Left ventricle myocardium inferior (tissue), 1 donor: ENCODE measurements around the gene MIX23. TPM values are rescaled to one million over a fixed set of nuclear protein-coding genes. Genes with fewer than 3 reads are reported as not detected.

ENCODE experiments used
- DNase-seq: peaks from one replicate; pipeline ENCODE4 v3.0.0-alpha.2; 2020
- H3K27ac ChIP-seq: fragments of 200-600 bp; replicated peaks from 2 replicates; pipeline ENCODE4 v1.8.0; 2021
- H3K27me3 ChIP-seq: fragments of 200-600 bp; 2 replicates; pipeline ENCODE4 v1.8.0; 2021; ENCODE audit warnings: low read depth
- H3K36me3 ChIP-seq: fragments of 200-600 bp; 2 replicates; pipeline ENCODE4 v1.8.0; 2021
- H3K4me1 ChIP-seq: fragments of 200-600 bp; 2 replicates; pipeline ENCODE4 v1.8.0; 2021
- H3K4me3 ChIP-seq: fragments of 200-600 bp; 2 replicates; pipeline ENCODE4 v1.8.0; 2021; ENCODE audit warnings: mild to moderate bottlenecking, moderate library complexity
- H3K9me3 ChIP-seq: fragments of 200-600 bp; replicated peaks from 2 replicates; pipeline ENCODE4 v1.8.0; 2021
- intact Hi-C: fragments of 100-400 bp; cut with micrococcal nuclease; formaldehyde crosslinking; loops from one replicate; pipeline ENCODE4 v1.11.0; 2022
- total RNA-seq: library from RNA; stranded (reverse); fragmentation: NEBNext Ultra II Directional; extraction: Animal tissue kit (Norgen Biotek cat#: 25700); gene quantifications from one replicate; pipeline ENCODE4 v1.2.1, GENCODE V29; 2021
- TF ChIP-seq, protein P1 (sequence below): fragments of 200-600 bp; IDR thresholded peaks from 2 replicates; pipeline ENCODE4 v1.8.0; 2021; ENCODE audit warnings: antibody characterized with exemption, mild to moderate bottlenecking, borderline replicate concordance
- donor health status: DM: no; HTN: yes; CAD: no; lungs with severe emphysema.

MIX23 gene
- total RNA-seq, 1 donor from 2014 or later = 32.7 TPM

- Histone ChIP-seq H3K9me3 (no peaks in the 10 kb centered on the region), H3K4me3 (no peak overlapping the region), H3K27ac (no peak overlapping the region), H3K36me3 (peaks cover 87% of the 10 kb centered on the region), H3K4me1 (no peaks in the 10 kb centered on the region), H3K27me3 (no peaks in the 10 kb centered on the region)
- intact Hi-C loops = no loop called here
- no peak for DNase-seq
- TF ChIP-seq, protein P1, sequence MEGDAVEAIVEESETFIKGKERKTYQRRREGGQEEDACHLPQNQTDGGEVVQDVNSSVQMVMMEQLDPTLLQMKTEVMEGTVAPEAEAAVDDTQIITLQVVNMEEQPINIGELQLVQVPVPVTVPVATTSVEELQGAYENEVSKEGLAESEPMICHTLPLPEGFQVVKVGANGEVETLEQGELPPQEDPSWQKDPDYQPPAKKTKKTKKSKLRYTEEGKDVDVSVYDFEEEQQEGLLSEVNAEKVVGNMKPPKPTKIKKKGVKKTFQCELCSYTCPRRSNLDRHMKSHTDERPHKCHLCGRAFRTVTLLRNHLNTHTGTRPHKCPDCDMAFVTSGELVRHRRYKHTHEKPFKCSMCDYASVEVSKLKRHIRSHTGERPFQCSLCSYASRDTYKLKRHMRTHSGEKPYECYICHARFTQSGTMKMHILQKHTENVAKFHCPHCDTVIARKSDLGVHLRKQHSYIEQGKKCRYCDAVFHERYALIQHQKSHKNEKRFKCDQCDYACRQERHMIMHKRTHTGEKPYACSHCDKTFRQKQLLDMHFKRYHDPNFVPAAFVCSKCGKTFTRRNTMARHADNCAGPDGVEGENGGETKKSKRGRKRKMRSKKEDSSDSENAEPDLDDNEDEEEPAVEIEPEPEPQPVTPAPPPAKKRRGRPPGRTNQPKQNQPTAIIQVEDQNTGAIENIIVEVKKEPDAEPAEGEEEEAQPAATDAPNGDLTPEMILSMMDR = no peak
Observed at GRCh38 chr3:122365073-122365472, 18.0 kb downstream of the MIX23 start.

DNA sequence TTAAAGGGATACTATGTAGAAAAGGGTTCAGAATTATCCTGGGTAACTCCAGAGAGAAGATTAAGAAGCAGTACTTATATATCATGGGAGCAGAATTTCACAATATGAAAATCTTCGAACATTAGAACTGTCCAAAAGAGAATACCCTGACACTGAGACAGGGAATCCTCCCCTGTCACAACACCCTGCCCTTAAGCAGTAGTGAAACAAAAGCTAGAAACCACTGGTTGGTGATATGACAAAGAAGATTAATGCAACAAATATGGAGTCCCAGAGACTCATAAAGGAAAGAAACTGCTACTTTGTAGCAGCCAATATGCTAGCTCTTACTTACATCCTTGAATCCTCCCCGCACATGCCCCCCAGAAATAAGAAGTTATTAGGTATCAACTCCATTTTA lies 18.5 kb downstream of the MIX23 start:
- intact Hi-C loops = no loop called here
- no peaks in the 10 kb centered on the region for H3K4me1 ChIP-seq
- H3K9me3 ChIP-seq = no peaks in the 10 kb centered on the region
- H3K27ac ChIP-seq = no peak overlapping the region
- TF ChIP-seq, protein P1 = no peak
- no peaks in the 10 kb centered on the region for H3K27me3 ChIP-seq
- no peak overlapping the region for H3K4me3 ChIP-seq
- peaks cover 81% of the 10 kb centered on the region for H3K36me3 ChIP-seq
- DNase-seq = no peak

- TF ChIP-seq, protein P1 = no peak
- no peaks in the 10 kb centered on the region for H3K27me3 ChIP-seq
- intact Hi-C loops = no loop called here
- H3K9me3 ChIP-seq = no peaks in the 10 kb centered on the region
- DNase-seq = no peak
- H3K36me3 ChIP-seq = peaks cover 68% of the 10 kb centered on the region
- H3K4me1 ChIP-seq = no peaks in the 10 kb centered on the region
- H3K27ac ChIP-seq = no peak overlapping the region
- H3K4me3 ChIP-seq = no peak overlapping the region
Observed at GRCh38 chr3:122362026-122362425, 21.0 kb downstream of the MIX23 start.

- TF ChIP-seq, protein P1 = no peak
- intact Hi-C loops = no loop called here
- H3K36me3 ChIP-seq = peaks cover 40% of the 10 kb centered on the region
- no peaks in the 10 kb centered on the region for H3K27me3 ChIP-seq
- no peaks in the 10 kb centered on the region for H3K9me3 ChIP-seq
- H3K4me3 ChIP-seq = no peak overlapping the region
- no peak overlapping the region for H3K27ac ChIP-seq
- DNase-seq = no peak
- no peaks in the 10 kb centered on the region for H3K4me1 ChIP-seq
Observed at GRCh38 chr3:122358703-122359032, 24.4 kb downstream of the MIX23 start.

DNA sequence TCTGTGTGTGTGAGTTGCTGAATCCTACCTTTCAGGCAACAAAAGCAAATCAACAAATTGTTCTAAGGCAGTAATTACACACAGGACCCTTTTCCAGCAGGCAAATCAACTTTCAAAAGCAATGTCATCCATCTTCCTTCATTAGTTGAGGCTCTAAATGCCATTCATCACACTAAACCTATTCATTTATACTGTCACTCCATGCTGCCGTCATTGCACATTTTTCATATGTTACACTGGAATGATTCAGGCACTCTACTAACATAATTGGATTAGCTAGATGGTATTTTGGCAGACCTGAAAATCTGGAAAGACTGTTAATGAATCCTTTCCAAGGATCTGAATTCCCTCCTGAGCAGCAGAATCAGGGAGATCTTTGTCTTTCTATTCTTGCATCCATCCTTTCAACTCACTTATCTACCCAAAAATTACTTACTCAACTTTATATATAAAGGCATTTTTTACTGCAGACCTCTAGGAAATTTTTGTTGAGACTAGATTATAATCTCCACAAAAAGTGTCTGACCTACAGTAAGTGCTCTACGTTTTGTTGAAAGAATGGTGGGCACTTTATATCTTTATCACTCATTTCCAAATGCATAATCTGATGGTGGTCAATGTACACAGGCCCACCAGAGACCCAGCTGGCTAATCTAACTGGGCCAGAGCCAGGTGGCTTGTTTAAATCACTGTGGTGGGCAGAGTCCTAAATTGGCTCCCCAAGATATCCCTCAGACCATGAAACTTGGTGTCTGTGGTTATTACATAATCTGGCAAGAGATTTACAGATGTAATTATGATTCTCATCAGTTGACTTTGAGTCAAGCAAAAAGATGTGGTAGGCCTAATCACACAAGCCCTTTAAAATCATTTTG lies 25.0 kb downstream of the MIX23 start:
- Histone ChIP-seq H3K27me3 (no peaks in the 10 kb centered on the region), H3K36me3 (peaks cover 36% of the 10 kb centered on the region), H3K4me3 (no peak overlapping the region), H3K27ac (no peak overlapping the region), H3K9me3 (no peaks in the 10 kb centered on the region), H3K4me1 (no peaks in the 10 kb centered on the region)
- TF ChIP-seq, protein P1 = no peak
- intact Hi-C loops = no loop called here
- DNase-seq = no peak
